Measurements from ENCODE around the gene LPCAT1. TPM values are rescaled to one million over a fixed set of nuclear protein-coding genes. Genes with fewer than 3 reads are reported as not detected.
A peak's percentile ranks its signal among the peaks of the same experiment; 100 is the strongest.

The LPCAT1 gene
- total and polyA plus RNA-seq, 10 of the 15 experiments (the other 5 are each of a cell fraction or from before 2014, with no cell fraction given) = 2.3 to 109 (median 72.7) TPM

DNA sequence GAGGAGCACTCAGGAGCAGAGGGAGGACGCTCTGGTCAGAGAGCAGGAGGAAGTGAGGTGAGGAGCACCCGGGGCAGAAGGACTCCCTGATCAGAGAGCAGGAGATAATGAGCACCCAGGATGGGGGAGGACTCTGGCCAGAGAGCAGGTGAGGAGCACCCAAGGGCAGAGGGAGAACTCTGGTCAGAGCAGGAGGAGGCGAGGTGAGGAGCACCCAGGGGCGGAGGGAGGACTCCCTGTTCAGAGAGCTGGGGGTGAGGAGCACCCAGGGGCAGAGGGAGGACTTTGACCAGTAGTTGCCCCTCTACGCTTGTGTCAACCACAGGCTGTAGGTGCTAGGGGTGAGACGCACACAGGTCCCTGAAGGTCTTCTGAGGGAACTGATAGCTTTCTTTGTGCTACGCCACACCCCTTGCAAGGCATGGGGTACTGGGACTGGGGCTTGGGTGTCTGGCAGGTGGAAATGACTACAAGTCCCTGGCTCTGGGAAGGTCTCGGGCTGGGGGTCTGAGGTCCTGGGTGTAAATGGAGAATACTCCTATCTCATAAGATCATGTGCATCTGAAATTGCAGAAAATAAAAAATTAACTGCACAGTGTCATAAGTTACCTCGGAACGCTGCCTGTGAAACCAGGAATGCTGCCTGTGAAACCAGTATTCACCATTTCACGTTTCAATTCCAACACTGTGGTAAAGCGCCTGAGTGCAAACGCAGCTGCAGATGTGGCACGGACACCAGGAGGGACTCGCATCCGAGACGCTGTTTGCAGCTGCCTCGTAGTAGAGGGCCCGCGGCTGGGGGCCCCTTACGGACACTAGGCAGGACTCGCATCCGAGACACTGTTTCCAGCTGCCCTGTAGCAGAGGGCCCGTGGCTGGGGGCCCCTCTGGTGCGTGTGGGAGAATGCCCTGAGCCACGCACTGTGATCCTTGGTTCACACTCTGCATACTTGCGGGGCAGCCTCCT lies 51.5 kb downstream of the LPCAT1 start:
- TF ChIP-seq NFXL1 (IDR thresholded peaks at IDR 0.05; ENCODE audit: borderline replicate concordance) (peak; percentile 98), ZZZ3 (IDR thresholded peaks at IDR 0.05; ENCODE audit: control insufficient read depth, insufficient read length, low read depth) (no peak)
- Histone ChIP-seq H3K27ac (ENCODE audit: control insufficient read depth, insufficient read depth) (no peak overlapping the region), H3K4me1 (ENCODE audit: control insufficient read depth, insufficient read depth, low read length) (no peaks in the 10 kb centered on the region), H3K36me3 (ENCODE audit: control insufficient read depth in 2 of 2, insufficient read depth in 2 of 2, low read length in 1 of 2) (peaks cover 24 to 61% of the 10 kb centered on the region in 2 experiments; a peak in 3 of 4 replicates), H3K9me3 (replicated peaks; ENCODE audit: control insufficient read depth, insufficient read depth, low read length) (no peaks in the 10 kb centered on the region), H3K4me2 (ENCODE audit: control insufficient read depth, insufficient read depth) (no peak overlapping the region), H3K9ac (ENCODE audit: control insufficient read depth, insufficient read depth, low read length) (no peak overlapping the region), H4K20me1 (ENCODE audit: control insufficient read depth, insufficient read depth) (no peaks in the 10 kb centered on the region), H3K79me2 (ENCODE audit: control insufficient read depth, insufficient read depth, low read length) (no peaks in the 10 kb centered on the region), H3K27me3 (replicated peaks in 1 of 2; ENCODE audit: control insufficient read depth in 2 of 2, insufficient read depth in 2 of 2, low read length in 1 of 2) (no peaks in the 10 kb centered on the region), H3K4me3 (no peak overlapping the region), H2AFZ (ENCODE audit: control insufficient read depth, low read depth, low read length) (no peak overlapping the region)
- ChIA-PET POLR2A (no interaction called here), SMC1A (ENCODE audit: uncharacterized antibody, unreplicated experiment) (no interaction called here), RAD21 (ENCODE audit: unreplicated experiment) (no interaction called here), CTCF (no interaction called here)
- intact Hi-C loops (cut with micrococcal nuclease; ENCODE audit: unreplicated experiment) = no loop called here
- 92% methylated on average over 23 of the region's 27 CpGs for WGBS (ENCODE audit: insufficient coverage, insufficient replicate concordance, low lambda C conversion rate, missing lambda C conversion rate)
- no peak for ATAC-seq
- BruUV-seq (replicated peaks) = no TSS peak
- no peak for DNase-seq (ENCODE audit: low read depth, low spot score)
- no peak for FAIRE-seq
- in situ Hi-C loops (cut with MboI) = no loop called here

DNA sequence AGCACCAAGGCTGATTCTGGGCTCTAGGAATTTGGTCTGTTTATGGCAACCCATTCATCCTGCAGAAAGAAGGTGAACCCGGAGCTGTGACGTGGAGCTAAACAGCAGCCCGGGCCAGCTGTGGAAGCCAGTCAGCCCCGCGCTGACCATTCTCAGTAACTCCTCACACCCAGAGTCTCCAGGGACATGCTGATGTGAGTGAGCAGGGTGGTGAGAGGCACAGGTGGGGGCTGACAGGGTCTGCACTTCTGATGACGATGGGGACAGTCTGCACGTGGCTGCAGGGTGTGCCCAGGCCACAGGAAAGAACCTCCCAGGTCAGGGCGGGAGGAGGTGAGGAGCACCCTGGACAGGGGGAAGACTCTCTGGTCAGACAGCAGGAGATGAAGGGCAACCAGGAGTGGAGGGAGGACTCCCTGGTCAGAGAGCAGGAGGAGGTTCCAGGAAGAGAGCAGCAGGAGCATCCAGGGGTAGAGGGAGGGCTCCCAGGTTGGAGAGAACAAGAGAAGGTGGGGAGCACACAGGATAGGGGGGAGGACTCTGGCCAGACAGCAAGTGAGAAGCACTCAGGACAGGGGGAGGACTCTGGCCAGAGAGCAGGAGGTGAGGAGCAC lies 52.4 kb downstream of the LPCAT1 start:
- ChIA-PET RAD21 (ENCODE audit: unreplicated experiment) (interaction anchor here (1.8 kb wide), 1 partner anchor 21 kb away, joined by 4 read pairs; no protein-coding TSS in a partner anchor), CTCF (interaction anchor here (1.9 kb wide), 1 partner anchor 9 kb away, joined by 9 read pairs; no protein-coding TSS in a partner anchor), SMC1A (ENCODE audit: uncharacterized antibody, unreplicated experiment) (interaction anchor here (1.8 kb wide), 1 partner anchor 13 kb away, joined by 7 read pairs; no protein-coding TSS in a partner anchor), POLR2A (no interaction called here)
- Histone ChIP-seq H3K27me3 (replicated peaks in 1 of 2; ENCODE audit: control insufficient read depth in 2 of 2, insufficient read depth in 2 of 2, low read length in 1 of 2) (no peaks in the 10 kb centered on the region), H3K79me2 (ENCODE audit: control insufficient read depth, insufficient read depth, low read length) (no peaks in the 10 kb centered on the region), H4K20me1 (ENCODE audit: control insufficient read depth, insufficient read depth) (no peaks in the 10 kb centered on the region), H3K9ac (ENCODE audit: control insufficient read depth, insufficient read depth, low read length) (no peak overlapping the region), H3K4me2 (ENCODE audit: control insufficient read depth, insufficient read depth) (no peak overlapping the region), H3K9me3 (replicated peaks; ENCODE audit: control insufficient read depth, insufficient read depth, low read length) (no peaks in the 10 kb centered on the region; the same call in 2 of the 3 replicates), H3K4me1 (ENCODE audit: control insufficient read depth, insufficient read depth, low read length) (no peaks in the 10 kb centered on the region), H3K27ac (ENCODE audit: control insufficient read depth, insufficient read depth) (no peak overlapping the region), H3K4me3 (no peak overlapping the region), H2AFZ (ENCODE audit: control insufficient read depth, low read depth, low read length) (no peak overlapping the region), H3K36me3 (ENCODE audit: control insufficient read depth in 2 of 2, insufficient read depth in 2 of 2, low read length in 1 of 2) (peaks cover 20 to 62% of the 10 kb centered on the region in 2 experiments; a peak in 3 of 4 replicates)
- FAIRE-seq (no peak), DNase-seq (ENCODE audit: low read depth, low spot score) (no peak), ATAC-seq (no peak)
- intact Hi-C loops (cut with micrococcal nuclease; ENCODE audit: unreplicated experiment) = no loop called here
- WGBS (ENCODE audit: insufficient coverage, insufficient replicate concordance, low lambda C conversion rate, missing lambda C conversion rate) = 92% methylated on average over 8 of the region's 8 CpGs
- in situ Hi-C loops (cut with MboI) = no loop called here
- BruUV-seq (replicated peaks) = no TSS peak
- TF ChIP-seq CBX3 (IDR thresholded peaks at IDR 0.05; ENCODE audit: borderline replicate concordance, low read depth) (no peak), RCOR1 (conservative IDR thresholded peaks at IDR 0.05; ENCODE audit: low read depth, low read length) (no peak), NFXL1 (IDR thresholded peaks at IDR 0.05; ENCODE audit: borderline replicate concordance) (peak; percentile 95)
- TF ChIP-seq, protein P1, sequence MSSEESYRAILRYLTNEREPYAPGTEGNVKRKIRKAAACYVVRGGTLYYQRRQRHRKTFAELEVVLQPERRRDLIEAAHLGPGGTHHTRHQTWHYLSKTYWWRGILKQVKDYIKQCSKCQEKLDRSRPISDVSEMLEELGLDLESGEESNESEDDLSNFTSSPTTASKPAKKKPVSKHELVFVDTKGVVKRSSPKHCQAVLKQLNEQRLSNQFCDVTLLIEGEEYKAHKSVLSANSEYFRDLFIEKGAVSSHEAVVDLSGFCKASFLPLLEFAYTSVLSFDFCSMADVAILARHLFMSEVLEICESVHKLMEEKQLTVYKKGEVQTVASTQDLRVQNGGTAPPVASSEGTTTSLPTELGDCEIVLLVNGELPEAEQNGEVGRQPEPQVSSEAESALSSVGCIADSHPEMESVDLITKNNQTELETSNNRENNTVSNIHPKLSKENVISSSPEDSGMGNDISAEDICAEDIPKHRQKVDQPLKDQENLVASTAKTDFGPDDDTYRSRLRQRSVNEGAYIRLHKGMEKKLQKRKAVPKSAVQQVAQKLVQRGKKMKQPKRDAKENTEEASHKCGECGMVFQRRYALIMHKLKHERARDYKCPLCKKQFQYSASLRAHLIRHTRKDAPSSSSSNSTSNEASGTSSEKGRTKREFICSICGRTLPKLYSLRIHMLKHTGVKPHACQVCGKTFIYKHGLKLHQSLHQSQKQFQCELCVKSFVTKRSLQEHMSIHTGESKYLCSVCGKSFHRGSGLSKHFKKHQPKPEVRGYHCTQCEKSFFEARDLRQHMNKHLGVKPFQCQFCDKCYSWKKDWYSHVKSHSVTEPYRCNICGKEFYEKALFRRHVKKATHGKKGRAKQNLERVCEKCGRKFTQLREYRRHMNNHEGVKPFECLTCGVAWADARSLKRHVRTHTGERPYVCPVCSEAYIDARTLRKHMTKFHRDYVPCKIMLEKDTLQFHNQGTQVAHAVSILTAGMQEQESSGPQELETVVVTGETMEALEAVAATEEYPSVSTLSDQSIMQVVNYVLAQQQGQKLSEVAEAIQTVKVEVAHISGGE (CRISPR knock-in tag; IDR thresholded peaks at IDR 0.05) = no peak
- TF ChIP-seq, protein P2, sequence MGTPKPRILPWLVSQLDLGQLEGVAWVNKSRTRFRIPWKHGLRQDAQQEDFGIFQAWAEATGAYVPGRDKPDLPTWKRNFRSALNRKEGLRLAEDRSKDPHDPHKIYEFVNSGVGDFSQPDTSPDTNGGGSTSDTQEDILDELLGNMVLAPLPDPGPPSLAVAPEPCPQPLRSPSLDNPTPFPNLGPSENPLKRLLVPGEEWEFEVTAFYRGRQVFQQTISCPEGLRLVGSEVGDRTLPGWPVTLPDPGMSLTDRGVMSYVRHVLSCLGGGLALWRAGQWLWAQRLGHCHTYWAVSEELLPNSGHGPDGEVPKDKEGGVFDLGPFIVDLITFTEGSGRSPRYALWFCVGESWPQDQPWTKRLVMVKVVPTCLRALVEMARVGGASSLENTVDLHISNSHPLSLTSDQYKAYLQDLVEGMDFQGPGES (IDR thresholded peaks at IDR 0.05) = no peak
